ENCODE measurements around the gene FBXL16. TPM values are rescaled to one million over a fixed set of nuclear protein-coding genes. Genes with fewer than 3 reads are reported as not detected.

Gene FBXL16
- total and polyA plus RNA-seq, 2 experiments from 2014 or later = 8.9 to 12.6 TPM

DNA sequence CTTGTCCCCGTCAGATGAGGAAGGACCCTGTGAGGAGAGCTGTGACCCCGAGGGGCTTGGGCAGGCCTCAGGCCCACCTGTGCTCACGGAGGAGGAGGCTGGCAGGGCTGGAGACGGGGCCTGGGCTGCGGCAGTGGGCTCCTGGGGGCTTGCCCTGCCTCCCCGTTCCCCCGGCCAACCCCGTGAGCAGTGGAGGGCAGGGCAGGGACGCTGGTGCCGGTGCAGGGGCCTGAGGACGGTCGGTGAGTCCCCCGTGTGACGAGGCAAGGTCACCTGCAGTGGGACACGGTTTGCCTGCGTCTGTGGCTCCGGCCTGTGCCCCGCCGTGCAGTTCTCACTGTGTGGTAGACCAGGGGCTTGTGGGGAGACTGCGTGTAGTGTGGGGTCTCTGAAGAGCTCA lies 46.0 kb downstream of the FBXL16 start (continued):
- TF ChIP-seq ZNF462 (CRISPR knock-in tag; IDR thresholded peaks at IDR 0.05) (no peak), NANOG (IDR thresholded peaks at IDR 0.05; ENCODE audit: borderline replicate concordance) (no peak)

- Histone ChIP-seq H3K27me3 (ENCODE audit: insufficient read depth) (no peaks in the 10 kb centered on the region), H3K79me2 (replicated peaks; ENCODE audit: insufficient read depth) (no peaks in the 10 kb centered on the region), H3K27ac (ENCODE audit: low read depth) (no peak overlapping the region), H3K4me2 (no peak overlapping the region), H3K9me2 (ENCODE audit: insufficient read depth) (no peaks in the 10 kb centered on the region), H2AFZ (no peak overlapping the region), H3K4me1 (ENCODE audit: insufficient read depth) (no peaks in the 10 kb centered on the region), H4K20me1 (replicated peaks; ENCODE audit: insufficient read depth) (no peaks in the 10 kb centered on the region), H3K4me3 (no peak overlapping the region), H3F3A (replicated peaks; ENCODE audit: low read depth) (0 out of 2 replicates have a peak, but pooled peaks cover under 1% of the 10 kb centered on the region), H3K36me3 (ENCODE audit: insufficient read depth) (no peaks in the 10 kb centered on the region)
- Mint-ChIP-seq H3K27me3 (ENCODE audit: insufficient read depth, low read depth, poor library complexity) (peaks cover 4% of the 10 kb centered on the region), H3K27ac (no peak overlapping the region), H3K4me3 (no peak overlapping the region), H3K36me3 (ENCODE audit: low read depth) (peaks cover 8% of the 10 kb centered on the region; the same call in 2 of the 3 replicates), H3K4me1 (no peaks in the 10 kb centered on the region), H3K9me3 (no peaks in the 10 kb centered on the region)
- DNase-seq (ENCODE audit: low spot score) (no peak), ATAC-seq (no peak)
- no peak for TF ChIP-seq NANOG (IDR thresholded peaks at IDR 0.05; ENCODE audit: borderline replicate concordance)
- TF ChIP-seq, protein P1, sequence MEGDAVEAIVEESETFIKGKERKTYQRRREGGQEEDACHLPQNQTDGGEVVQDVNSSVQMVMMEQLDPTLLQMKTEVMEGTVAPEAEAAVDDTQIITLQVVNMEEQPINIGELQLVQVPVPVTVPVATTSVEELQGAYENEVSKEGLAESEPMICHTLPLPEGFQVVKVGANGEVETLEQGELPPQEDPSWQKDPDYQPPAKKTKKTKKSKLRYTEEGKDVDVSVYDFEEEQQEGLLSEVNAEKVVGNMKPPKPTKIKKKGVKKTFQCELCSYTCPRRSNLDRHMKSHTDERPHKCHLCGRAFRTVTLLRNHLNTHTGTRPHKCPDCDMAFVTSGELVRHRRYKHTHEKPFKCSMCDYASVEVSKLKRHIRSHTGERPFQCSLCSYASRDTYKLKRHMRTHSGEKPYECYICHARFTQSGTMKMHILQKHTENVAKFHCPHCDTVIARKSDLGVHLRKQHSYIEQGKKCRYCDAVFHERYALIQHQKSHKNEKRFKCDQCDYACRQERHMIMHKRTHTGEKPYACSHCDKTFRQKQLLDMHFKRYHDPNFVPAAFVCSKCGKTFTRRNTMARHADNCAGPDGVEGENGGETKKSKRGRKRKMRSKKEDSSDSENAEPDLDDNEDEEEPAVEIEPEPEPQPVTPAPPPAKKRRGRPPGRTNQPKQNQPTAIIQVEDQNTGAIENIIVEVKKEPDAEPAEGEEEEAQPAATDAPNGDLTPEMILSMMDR (conservative IDR thresholded peaks at IDR 0.05; ENCODE audit: low read depth in 2 of 2) = peak in 1 of 2 experiments; percentile 28; a peak in 1 of 4 replicates
Measured at GRCh38 chr16:658679-659571, 46.7 kb downstream of the FBXL16 start.

Measured in GM23338 (cell line).